HG02610 (cell line): ENCODE results near the gene NUDT16.
"Not testable (repeated sequence)": the region's sequence is repeated elsewhere in the genome, so short reads cannot be mapped to it uniquely, and the experiment has no call there.

ENCODE experiments used
- ATAC-seq: cut with Tn5 transposase; IDR thresholded peaks from one replicate; pipeline ENCODE4 v1.9.1; 2021; ENCODE audit warnings: mild to moderate bottlenecking, moderate library complexity; ENCODE audit not compliant: unreplicated experiment

Gene NUDT16

GRCh38 chr3:131381445-131382291 is at the start of gene NUDT16:
NUDT16 (plus strand) TSS chr3:131381774; CDS start chr3:131381805, 31 bp downstream.
- ATAC-seq = peak; percentile 99

- ATAC-seq = no peak
Observed at GRCh38 chr3:131338948-131339640, 42.5 kb upstream of the NUDT16 start.

GRCh38 chr3:131341761-131342160 is 39.8 kb upstream of the NUDT16 start:
- ATAC-seq = no peak

- no peak for ATAC-seq
Observed at GRCh38 chr3:131348911-131349310, 32.7 kb upstream of the NUDT16 start.

GRCh38 chr3:131349454-131349853 is 32.1 kb upstream of the NUDT16 start:
- no peak for ATAC-seq

GRCh38 chr3:131349946-131350347 is 31.6 kb upstream of the NUDT16 start:
- no peak for ATAC-seq

- no peak for ATAC-seq
Observed at GRCh38 chr3:131350506-131350905, 31.1 kb upstream of the NUDT16 start.

GRCh38 chr3:131353016-131353877 is 28.3 kb upstream of the NUDT16 start:
- ATAC-seq = no peak

- ATAC-seq = no peak
Observed at GRCh38 chr3:131353986-131354385, 27.6 kb upstream of the NUDT16 start.

GRCh38 chr3:131356006-131356595 is 25.5 kb upstream of the NUDT16 start:
- ATAC-seq = no peak

- no peak for ATAC-seq
Observed at GRCh38 chr3:131357275-131357674, 24.3 kb upstream of the NUDT16 start.

GRCh38 chr3:131360191-131360755 is 21.3 kb upstream of the NUDT16 start:
- ATAC-seq = no peak

GRCh38 chr3:131361066-131361463 is 20.5 kb upstream of the NUDT16 start:
- ATAC-seq = not testable (repeated sequence)

GRCh38 chr3:131361464-131362421 is 19.8 kb upstream of the NUDT16 start:
- ATAC-seq = peak; percentile 98

- no peak for ATAC-seq
Observed at GRCh38 chr3:131363275-131363674, 18.3 kb upstream of the NUDT16 start.

- no peak for ATAC-seq
Observed at GRCh38 chr3:131370935-131371687, 10.5 kb upstream of the NUDT16 start.

GRCh38 chr3:131371688-131372066 is 9.9 kb upstream of the NUDT16 start:
- no peak for ATAC-seq

GRCh38 chr3:131374741-131375140 is 6.8 kb upstream of the NUDT16 start:
- ATAC-seq = no peak
